AG04449 (cell line): ENCODE results near the gene KCNAB1.
"Not testable (repeated sequence)": the region's sequence is repeated elsewhere in the genome, so short reads cannot be mapped to it uniquely, and the experiment has no call there.

Experiments
- CTCF ChIA-PET: fragments of 350-600 bp; formaldehyde crosslinking; extraction: SDS; loops from one replicate; lab custom pipeline; 2021; ENCODE audit warnings: antibody characterized with exemption; lab: Yijun Ruan, JAX
- POLR2A ChIA-PET: fragments of 400-600, 350-600 bp; formaldehyde crosslinking; extraction: SDS; loops from one replicate; lab custom pipeline; 2020; ENCODE audit warnings: antibody characterized with exemption, inconsistent platforms; lab: Yijun Ruan, JAX
- DNase-seq: peaks from one replicate; pipeline ENCODE4 v3.0.0-alpha.2; 2010; ENCODE audit warnings: low read depth, low spot score
- H3K4me3 ChIP-seq: 2 replicates; pipeline ENCODE4 v1.5.1; 2011; ENCODE audit warnings: low read depth, mild to moderate bottlenecking, control low read depth, low read length
- CTCF ChIP-seq: IDR thresholded peaks from one replicate; pipeline ENCODE4 v1.5.1; 2011; ENCODE audit warnings: mild to moderate bottlenecking, moderate library complexity, low read length, control low read depth, inconsistent platforms; ENCODE audit not compliant: insufficient read depth; ENCODE audit errors: missing control alignments

The KCNAB1 gene

GRCh38 chr3:156216216-156216615 is 95.8 kb downstream of the KCNAB1 start:
- CTCF ChIA-PET = no interaction called here
- no peak overlapping the region for H3K4me3 ChIP-seq
- POLR2A ChIA-PET = no interaction called here

DNA sequence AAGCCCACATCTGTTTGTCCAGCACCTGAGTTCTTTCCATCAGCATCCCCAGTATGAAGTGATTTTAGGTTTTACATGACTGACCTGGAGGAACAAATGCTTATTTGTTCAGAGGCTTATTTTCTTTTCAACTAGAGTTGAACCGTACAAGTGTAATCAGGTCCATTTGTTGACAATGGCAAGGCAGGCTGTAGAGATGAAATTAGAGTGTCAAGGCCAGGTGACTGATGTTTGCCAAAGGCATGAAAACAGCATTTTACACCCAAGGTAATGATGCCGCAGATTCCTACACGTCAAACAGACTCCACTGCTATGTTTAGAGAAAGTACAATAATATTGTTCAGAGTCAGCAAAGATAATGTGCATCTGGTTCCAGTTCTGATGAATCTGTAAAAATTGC is 96.5 kb downstream of the KCNAB1 start:
- no peak for DNase-seq
- H3K4me3 ChIP-seq = no peak overlapping the region
- no peak for TF ChIP-seq CTCF
- POLR2A ChIA-PET = interaction anchor here (0.6 to 1.2 kb wide), 2 partner anchors 276 to 877 kb away, joined by 3 to 4 read pairs; no protein-coding TSS in a partner anchor
- CTCF ChIA-PET = no interaction called here

More at GRCh38 chr3:156216216-156216615, 95.8 kb downstream of the KCNAB1 start:
- no peak for TF ChIP-seq CTCF
- no peak for DNase-seq

DNA sequence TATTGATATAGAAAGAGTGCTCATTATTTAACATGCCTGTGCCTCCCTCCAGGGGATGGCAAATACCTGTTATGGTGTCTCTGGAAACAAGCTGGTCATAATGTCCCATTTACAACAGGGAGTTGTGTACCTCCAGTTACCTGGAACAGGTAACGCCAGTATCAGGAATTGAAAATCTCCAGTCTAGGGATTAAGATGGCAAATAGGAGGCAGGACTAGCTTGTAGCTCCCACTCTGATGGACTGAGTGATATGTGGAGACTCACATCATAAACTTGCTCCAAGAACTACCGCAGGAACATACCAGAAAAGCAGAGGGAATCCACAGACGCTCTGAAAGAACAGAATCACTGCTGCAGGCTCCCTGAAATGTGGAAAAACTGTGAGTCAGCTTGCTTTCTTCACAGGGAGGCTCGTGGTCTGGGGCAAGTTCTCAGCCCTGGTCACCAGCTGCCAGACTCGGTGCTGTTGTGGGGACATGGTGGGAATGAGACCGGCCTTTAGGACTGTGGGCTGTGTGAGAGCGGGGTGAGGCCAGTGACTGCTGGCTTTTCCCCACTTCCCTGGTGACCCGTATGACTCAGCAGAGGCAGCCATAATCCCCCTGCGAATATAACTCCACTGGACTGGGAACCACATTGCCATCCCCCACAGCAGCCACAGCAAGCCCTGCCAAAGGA is 97.4 kb downstream of the KCNAB1 start:
- ChIA-PET POLR2A (interaction anchor here (0.6 to 1.2 kb wide), 3 partner anchors 9 to 876 kb away, joined by 3 to 4 read pairs (median 3); no protein-coding TSS in a partner anchor), CTCF (interaction anchor here (1.0 to 1.7 kb wide), 2 partner anchors 12 to 43 kb away, joined by 3 read pairs; no protein-coding TSS in a partner anchor)
- H3K4me3 ChIP-seq = no peak overlapping the region
- DNase-seq = peak; percentile 29
- TF ChIP-seq CTCF = no peak

DNA sequence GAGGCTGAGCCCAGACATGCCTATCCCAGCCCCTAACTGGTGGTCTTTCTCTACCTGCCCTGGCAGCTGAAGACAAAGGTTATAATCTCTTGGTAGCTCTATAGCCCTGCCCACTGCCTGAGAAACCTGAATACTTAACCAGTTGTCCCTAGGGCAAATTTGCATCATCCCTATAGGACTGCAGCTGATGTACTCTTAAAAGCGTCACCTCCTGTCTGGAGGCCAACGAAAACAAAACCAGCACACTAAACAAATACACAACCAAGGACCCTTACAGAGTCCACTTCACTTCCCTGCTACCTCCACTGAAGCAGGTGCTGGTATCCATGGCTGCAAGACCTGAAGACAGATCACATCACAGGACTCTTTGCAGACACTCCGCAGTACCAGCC is 98.0 kb downstream of the KCNAB1 start:
- no peak for TF ChIP-seq CTCF
- POLR2A ChIA-PET = interaction anchor here (0.9 to 1.2 kb wide), 2 partner anchors 10 to 275 kb away, joined by 3 to 4 read pairs; no protein-coding TSS in a partner anchor
- DNase-seq = no peak
- H3K4me3 ChIP-seq = no peak overlapping the region
- CTCF ChIA-PET = interaction anchor here (1.0 to 1.7 kb wide), 2 partner anchors 12 to 44 kb away, joined by 3 read pairs; no protein-coding TSS in a partner anchor

DNA sequence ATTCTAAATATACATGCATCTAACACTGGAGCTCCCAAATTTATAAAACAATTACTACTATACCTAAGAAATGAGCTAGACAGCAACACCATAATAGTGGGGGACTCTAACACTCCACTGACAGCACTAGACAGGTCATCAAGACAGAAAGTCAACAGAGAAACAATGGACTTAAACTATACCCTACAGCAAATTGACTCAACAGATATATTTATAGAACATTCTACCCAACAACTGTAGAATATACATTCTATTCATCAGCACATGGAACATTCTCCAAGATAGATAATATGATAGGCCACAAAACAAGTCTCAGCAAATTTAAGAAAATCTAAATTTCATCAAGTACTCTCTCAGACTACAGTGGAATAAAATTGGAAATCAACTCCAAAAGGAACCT is 102.0 kb downstream of the KCNAB1 start:
- CTCF ChIA-PET, POLR2A ChIA-PET: not testable (repeated sequence)

DNA sequence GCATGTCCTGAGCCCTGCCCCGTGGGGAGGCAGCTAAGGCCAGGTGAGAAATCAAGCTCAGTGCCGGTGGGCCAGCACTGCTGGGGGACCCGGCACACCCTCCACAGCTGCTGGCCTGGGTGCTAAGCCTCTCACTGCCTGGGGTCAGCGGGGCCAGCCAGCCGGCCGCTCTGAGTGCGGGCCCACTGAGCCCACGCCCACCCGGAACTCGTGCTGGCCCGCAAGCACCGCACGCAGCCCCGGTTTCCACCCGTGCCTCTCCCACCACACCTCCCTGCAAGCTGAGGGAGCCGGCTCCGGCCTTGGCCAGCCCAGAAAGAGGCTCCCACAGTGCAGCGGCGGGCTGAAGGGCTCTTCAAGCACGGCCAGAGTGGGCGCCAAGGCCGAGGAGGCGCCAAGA is 103.7 kb downstream of the KCNAB1 start:
- POLR2A ChIA-PET, CTCF ChIA-PET: not testable (repeated sequence)

More for the DNA sequence above, 102.0 kb downstream of the KCNAB1 start:
- not testable (repeated sequence) for DNase-seq, H3K4me3 ChIP-seq

GRCh38 chr3:156226676-156227420 is 106.5 kb downstream of the KCNAB1 start:
- POLR2A ChIA-PET = no interaction called here
- no peak for DNase-seq
- H3K4me3 ChIP-seq = no peak overlapping the region
- CTCF ChIA-PET = no interaction called here
- TF ChIP-seq CTCF = no peak

More for the DNA sequence above, 103.7 kb downstream of the KCNAB1 start:
- DNase-seq, H3K4me3 ChIP-seq: not testable (repeated sequence)
